GM13976 (cell line): ENCODE measurements around the gene SUGCT.

ENCODE experiments used
- DNase-seq: peaks from one replicate; pipeline ENCODE4 v3.0.0; 2012; ENCODE audit warnings: low spot score
- in situ Hi-C: fragments of 300-500 bp; cut with MboI; formaldehyde crosslinking; loops from one replicate; pipeline ENCODE4 v1.12.0; 2022; ENCODE audit warnings: low sequenced_read_pairs, mixed read lengths, inconsistent platforms; ENCODE audit not compliant: unreplicated experiment
- TF ChIP-seq, protein P1 (sequence below): IDR thresholded peaks from 2 replicates; pipeline ENCODE4 v1.5.1; 2012; ENCODE audit warnings: borderline replicate concordance, mild to moderate bottlenecking; ENCODE audit not compliant: insufficient read depth; ENCODE audit errors: extremely low read depth, missing control alignments, control extremely low read depth

Gene SUGCT

GRCh38 chr7:40903872-40904271 lies 769.1 kb downstream of the SUGCT start:
- no peak for DNase-seq
- TF ChIP-seq, protein P1, sequence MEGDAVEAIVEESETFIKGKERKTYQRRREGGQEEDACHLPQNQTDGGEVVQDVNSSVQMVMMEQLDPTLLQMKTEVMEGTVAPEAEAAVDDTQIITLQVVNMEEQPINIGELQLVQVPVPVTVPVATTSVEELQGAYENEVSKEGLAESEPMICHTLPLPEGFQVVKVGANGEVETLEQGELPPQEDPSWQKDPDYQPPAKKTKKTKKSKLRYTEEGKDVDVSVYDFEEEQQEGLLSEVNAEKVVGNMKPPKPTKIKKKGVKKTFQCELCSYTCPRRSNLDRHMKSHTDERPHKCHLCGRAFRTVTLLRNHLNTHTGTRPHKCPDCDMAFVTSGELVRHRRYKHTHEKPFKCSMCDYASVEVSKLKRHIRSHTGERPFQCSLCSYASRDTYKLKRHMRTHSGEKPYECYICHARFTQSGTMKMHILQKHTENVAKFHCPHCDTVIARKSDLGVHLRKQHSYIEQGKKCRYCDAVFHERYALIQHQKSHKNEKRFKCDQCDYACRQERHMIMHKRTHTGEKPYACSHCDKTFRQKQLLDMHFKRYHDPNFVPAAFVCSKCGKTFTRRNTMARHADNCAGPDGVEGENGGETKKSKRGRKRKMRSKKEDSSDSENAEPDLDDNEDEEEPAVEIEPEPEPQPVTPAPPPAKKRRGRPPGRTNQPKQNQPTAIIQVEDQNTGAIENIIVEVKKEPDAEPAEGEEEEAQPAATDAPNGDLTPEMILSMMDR: no peak
- in situ Hi-C loops: no loop called here

DNA sequence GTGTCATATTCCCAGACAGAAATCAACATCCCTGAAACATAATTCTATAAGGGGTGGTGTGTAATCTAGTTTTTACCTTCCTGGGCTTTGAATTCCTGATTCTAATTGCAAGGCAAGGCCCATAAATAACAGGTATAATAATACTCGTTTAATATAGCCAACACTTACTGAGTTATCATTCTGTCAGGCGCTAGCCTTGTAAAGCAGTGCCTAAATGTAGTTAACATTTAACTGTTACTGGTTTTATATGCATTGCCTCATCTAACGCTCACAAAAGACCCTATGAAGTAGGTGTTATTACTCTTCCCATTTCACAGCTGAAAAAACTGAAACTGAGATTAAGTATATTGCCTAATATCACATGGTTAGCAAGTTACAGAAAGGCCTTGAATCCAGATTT lies 772.5 kb downstream of the SUGCT start:
- no peak for DNase-seq
- TF ChIP-seq, protein P1: no peak
- in situ Hi-C loops: no loop called here

- in situ Hi-C loops: no loop called here
- TF ChIP-seq, protein P1: no peak
- no peak for DNase-seq
These were observed 774.7 kb downstream of the SUGCT start for GRCh38 chr7:40909346-40909980.
